Measurements from ENCODE around the gene PRAMEF6.
"Not testable (repeated sequence)": the region's sequence is repeated elsewhere in the genome, so short reads cannot be mapped to it uniquely, and the experiment has no call there.

GRCh38 chr1:12903793-12904572, 43.4 kb downstream of the PRAMEF6 start:
- not testable (repeated sequence) for TF ChIP-seq CTCF (IDR thresholded peaks at IDR 0.05; ENCODE audit: insufficient read depth, low read length)
- TF ChIP-seq, protein P1, sequence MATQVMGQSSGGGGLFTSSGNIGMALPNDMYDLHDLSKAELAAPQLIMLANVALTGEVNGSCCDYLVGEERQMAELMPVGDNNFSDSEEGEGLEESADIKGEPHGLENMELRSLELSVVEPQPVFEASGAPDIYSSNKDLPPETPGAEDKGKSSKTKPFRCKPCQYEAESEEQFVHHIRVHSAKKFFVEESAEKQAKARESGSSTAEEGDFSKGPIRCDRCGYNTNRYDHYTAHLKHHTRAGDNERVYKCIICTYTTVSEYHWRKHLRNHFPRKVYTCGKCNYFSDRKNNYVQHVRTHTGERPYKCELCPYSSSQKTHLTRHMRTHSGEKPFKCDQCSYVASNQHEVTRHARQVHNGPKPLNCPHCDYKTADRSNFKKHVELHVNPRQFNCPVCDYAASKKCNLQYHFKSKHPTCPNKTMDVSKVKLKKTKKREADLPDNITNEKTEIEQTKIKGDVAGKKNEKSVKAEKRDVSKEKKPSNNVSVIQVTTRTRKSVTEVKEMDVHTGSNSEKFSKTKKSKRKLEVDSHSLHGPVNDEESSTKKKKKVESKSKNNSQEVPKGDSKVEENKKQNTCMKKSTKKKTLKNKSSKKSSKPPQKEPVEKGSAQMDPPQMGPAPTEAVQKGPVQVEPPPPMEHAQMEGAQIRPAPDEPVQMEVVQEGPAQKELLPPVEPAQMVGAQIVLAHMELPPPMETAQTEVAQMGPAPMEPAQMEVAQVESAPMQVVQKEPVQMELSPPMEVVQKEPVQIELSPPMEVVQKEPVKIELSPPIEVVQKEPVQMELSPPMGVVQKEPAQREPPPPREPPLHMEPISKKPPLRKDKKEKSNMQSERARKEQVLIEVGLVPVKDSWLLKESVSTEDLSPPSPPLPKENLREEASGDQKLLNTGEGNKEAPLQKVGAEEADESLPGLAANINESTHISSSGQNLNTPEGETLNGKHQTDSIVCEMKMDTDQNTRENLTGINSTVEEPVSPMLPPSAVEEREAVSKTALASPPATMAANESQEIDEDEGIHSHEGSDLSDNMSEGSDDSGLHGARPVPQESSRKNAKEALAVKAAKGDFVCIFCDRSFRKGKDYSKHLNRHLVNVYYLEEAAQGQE (IDR thresholded peaks at IDR 0.05; ENCODE audit: insufficient replicate concordance, low read depth) = not testable (repeated sequence)

Measured in HL-60 (cell line).